HFFc6 (cell line): ENCODE results near the gene CFAP43. TPM values are rescaled to one million over a fixed set of nuclear protein-coding genes. Genes with fewer than 3 reads are reported as not detected.

ENCODE experiments used
- DNase-seq: peaks from one replicate; pipeline ENCODE4 v3.0.0-alpha.2; 2018
- H3K27ac Mint-ChIP-seq: 2 replicates; pipeline ENCODE4 v1.8.0; 2020; ENCODE audit warnings: mild to moderate bottlenecking, mixed read lengths
- H3K27me3 Mint-ChIP-seq: 2 replicates; pipeline ENCODE4 v1.8.0; 2021; ENCODE audit warnings: mild to moderate bottlenecking, moderate library complexity, mixed read lengths; ENCODE audit not compliant: insufficient read depth
- H3K36me3 Mint-ChIP-seq: 2 replicates; pipeline ENCODE4 v1.8.0; 2021; ENCODE audit warnings: low read depth, mixed read lengths
- H3K4me1 Mint-ChIP-seq: 2 replicates; pipeline ENCODE4 v1.8.0; 2020; ENCODE audit warnings: low read depth, mixed read lengths
- H3K4me3 Mint-ChIP-seq: 2 replicates; pipeline ENCODE4 v1.8.0; 2020; ENCODE audit warnings: mild to moderate bottlenecking, moderate library complexity, mixed read lengths
- H3K9me3 Mint-ChIP-seq: 2 replicates; pipeline ENCODE4 v1.8.0; 2020; ENCODE audit warnings: mild to moderate bottlenecking, mixed read lengths
- total RNA-seq, 6 experiments: library from RNA; stranded (reverse); fragmentation: NEBNext Ultra II Directional; extraction: Animal tissue kit (Norgen Biotek cat#: 25700); gene quantifications; 2 replicates in 1 of 6; 3 replicates in 5 of 6; pipeline ENCODE4 v1.2.3, GENCODE V29; 2021
- TF ChIP-seq, protein P1 (sequence below): fragments of 200-600 bp; sonication (generic); IDR thresholded peaks from 2 replicates; pipeline ENCODE4 v1.5.0; 2021; ENCODE audit warnings: antibody characterized with exemption, mild to moderate bottlenecking

Gene CFAP43
- total RNA-seq, 6 experiments from 2014 or later: 0.14 TPM; not detected in 5

DNA sequence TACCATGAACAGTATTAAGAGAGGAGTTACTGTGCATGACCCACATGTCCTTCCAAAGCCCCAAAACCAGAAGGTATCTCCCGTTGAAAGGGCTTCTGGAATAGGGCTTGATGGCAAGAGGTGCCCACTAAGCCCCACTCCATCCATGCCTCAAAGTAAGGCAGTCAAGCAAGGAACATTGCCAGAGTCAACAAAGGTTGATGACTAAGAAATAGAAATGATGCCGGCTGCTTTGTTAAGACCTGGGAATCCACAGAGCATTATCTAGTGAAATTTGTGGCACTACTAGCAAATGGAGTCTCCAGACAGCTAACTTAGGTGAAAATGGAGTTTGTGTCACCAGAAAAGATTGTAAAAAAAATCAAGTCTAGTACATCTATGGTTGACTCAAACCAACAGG lies 104.0 kb downstream of the CFAP43 start:
- Mint-ChIP-seq H3K27me3 (peaks cover 3% of the 10 kb centered on the region), H3K4me3 (no peak overlapping the region), H3K36me3 (no peaks in the 10 kb centered on the region; the same call in 1 of the 2 replicates), H3K9me3 (no peaks in the 10 kb centered on the region), H3K4me1 (peaks cover 13% of the 10 kb centered on the region), H3K27ac (no peak overlapping the region)
- TF ChIP-seq, protein P1, sequence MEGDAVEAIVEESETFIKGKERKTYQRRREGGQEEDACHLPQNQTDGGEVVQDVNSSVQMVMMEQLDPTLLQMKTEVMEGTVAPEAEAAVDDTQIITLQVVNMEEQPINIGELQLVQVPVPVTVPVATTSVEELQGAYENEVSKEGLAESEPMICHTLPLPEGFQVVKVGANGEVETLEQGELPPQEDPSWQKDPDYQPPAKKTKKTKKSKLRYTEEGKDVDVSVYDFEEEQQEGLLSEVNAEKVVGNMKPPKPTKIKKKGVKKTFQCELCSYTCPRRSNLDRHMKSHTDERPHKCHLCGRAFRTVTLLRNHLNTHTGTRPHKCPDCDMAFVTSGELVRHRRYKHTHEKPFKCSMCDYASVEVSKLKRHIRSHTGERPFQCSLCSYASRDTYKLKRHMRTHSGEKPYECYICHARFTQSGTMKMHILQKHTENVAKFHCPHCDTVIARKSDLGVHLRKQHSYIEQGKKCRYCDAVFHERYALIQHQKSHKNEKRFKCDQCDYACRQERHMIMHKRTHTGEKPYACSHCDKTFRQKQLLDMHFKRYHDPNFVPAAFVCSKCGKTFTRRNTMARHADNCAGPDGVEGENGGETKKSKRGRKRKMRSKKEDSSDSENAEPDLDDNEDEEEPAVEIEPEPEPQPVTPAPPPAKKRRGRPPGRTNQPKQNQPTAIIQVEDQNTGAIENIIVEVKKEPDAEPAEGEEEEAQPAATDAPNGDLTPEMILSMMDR: no peak
- peak; percentile 16 for DNase-seq

DNA sequence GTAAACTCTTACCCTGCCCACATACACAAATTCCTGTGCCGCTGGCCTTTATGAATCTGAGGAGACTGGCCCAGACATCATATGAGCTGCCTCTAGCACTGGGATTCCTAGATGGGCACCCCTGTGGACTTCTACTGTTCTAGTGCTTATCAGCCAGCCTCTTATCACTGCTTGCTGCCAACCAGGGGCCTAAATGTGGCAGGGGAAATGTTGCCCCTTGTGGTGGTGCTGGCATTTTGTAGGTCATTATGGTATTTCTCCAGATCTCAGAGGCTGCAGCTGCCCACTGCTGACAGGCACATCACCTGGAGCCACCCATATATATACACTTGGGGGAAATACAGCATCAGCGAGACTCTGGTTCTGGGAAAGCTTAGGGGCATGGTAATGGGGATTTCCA lies 104.8 kb downstream of the CFAP43 start:
- no peak for DNase-seq
- H3K36me3 Mint-ChIP-seq: no peaks in the 10 kb centered on the region; the same call in 1 of the 2 replicates
- H3K4me3 Mint-ChIP-seq: no peak overlapping the region
- H3K27ac Mint-ChIP-seq: no peak overlapping the region
- H3K27me3 Mint-ChIP-seq: peaks cover 3% of the 10 kb centered on the region; the same call in 1 of the 2 replicates
- no peaks in the 10 kb centered on the region for H3K9me3 Mint-ChIP-seq
- peaks cover 21% of the 10 kb centered on the region for H3K4me1 Mint-ChIP-seq
- TF ChIP-seq, protein P1: peak; percentile 57

DNA sequence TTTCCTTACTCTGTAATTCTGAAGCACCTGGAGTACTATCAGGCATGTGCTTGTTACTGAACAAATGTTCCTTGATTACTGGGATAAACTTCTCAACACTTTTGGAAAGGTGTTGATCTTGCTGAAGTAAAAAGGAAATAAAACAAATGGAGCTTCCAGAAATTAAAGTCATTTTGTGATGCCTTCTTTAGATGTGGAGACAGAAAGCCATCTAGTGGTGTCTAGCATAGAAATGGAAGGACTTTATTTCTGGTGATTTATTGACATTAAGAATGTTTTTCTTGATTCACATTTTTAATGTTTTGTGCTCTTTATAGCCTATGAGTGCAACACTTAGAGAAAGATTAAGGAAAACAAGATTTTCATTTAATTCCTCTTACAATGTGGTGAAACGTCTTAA lies 108.8 kb downstream of the CFAP43 start:
- no peak overlapping the region; the same call in 1 of the 2 replicates for H3K27ac Mint-ChIP-seq
- peak overlapping the region; percentile 89 for H3K4me3 Mint-ChIP-seq
- no peaks in the 10 kb centered on the region for H3K9me3 Mint-ChIP-seq
- no peaks in the 10 kb centered on the region; the same call in 1 of the 2 replicates for H3K36me3 Mint-ChIP-seq
- peaks cover 40% of the 10 kb centered on the region for H3K4me1 Mint-ChIP-seq
- peak; percentile 32 for DNase-seq
- no peaks in the 10 kb centered on the region; the same call in 1 of the 2 replicates for H3K27me3 Mint-ChIP-seq
- TF ChIP-seq, protein P1: peak; percentile 74

DNA sequence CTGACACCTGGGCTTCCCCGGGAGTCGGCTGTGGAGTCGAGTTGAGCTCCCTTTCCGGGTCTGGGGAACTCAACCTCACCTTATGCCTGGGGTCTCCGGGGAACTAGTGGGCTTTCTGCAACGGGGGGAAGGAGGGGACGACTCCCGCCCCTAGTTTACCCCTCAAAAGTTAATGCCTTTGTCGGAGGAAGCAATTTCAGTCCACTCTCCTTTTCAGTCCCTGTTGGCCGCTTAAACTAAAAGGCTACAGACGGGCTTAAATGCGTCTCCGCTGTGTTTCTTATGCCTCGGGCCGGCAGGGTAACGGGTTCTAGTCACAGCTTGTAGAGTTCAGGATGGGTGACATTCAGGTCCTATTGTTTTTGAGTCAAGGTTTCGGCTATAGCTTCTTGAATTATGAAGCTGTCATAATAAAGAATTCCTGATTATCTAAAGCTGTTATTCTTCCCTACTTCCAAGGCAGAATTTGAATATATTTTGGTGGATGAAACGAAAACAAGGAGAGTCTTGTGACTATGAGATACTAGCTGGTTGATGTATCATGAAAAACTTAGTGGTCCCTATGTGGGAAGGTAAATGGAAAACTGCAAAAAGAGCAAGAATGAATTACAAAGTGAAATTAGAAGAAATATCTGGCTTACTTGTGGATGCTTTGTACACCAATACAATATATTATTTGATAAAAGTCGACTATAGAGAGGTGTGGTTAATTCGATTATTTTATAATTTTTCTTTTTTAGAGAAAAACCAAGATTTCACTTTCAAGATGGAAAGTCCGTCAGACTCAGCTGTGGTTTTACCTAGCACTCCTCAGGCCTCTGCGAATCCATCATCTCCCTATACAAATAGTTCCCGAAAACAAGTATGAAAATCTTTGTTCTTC lies 109.7 kb downstream of the CFAP43 start:
- Mint-ChIP-seq H3K27ac (peak overlapping the region; percentile 77), H3K4me3 (peak overlapping the region; percentile 89), H3K27me3 (no peaks in the 10 kb centered on the region), H3K36me3 (no peaks in the 10 kb centered on the region; the same call in 1 of the 2 replicates), H3K4me1 (peaks cover 46% of the 10 kb centered on the region), H3K9me3 (no peaks in the 10 kb centered on the region)
- DNase-seq: no peak
- TF ChIP-seq, protein P1: no peak

DNA sequence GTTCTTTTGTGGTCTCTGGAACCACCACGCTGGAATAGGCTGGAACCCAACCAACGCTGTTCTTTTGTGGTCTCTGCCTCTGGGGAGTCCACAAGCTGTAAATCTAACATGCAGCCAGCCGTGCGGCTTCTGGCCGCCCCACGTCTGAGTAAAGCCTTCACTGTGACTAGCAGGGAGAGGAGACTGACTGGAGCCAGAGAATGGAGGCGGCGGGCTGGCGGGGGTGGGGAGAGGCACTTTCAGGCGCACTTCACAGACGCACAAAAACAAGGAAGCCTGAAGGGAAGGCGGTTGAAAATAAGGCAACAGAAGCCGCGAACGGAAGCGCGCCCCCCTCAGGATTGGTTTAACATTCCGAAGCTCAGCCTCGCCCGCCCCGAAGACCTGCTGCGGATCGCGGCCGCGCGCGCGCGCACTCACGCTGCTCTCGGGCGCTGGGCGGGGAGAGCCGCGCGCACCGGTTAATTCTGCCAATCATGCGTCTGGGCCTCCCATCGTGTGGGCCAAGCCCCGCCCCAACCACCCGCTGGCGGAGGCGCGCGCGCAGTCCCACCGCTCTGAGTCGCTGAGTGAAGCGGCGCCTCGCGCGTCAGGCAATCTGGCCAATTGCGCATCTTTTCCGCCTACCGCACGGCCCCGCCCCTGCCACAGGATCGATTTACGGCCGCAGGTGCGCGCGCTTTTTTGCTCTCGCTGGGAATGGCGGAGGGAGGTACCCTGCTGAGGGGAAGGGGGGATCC lies 110.5 kb downstream of the CFAP43 start, which contains the start of gene SFR1:
Gene SFR1, plus strand, starts transcription at position 687 of the 740 bp plus-strand sequence. Its CDS starts 13 bp downstream, at position 700.
- peak within 1 kb of the TSS; percentile 92 for H3K4me3 Mint-ChIP-seq
- DNase-seq: peak; percentile 98
- H3K4me1 Mint-ChIP-seq: peaks cover 54% of the 10 kb centered on the region
- H3K9me3 Mint-ChIP-seq: no peaks in the 10 kb centered on the region
- H3K36me3 Mint-ChIP-seq: no peaks in the 10 kb centered on the region; the same call in 1 of the 2 replicates
- H3K27ac Mint-ChIP-seq: peak within 1 kb of the TSS; percentile 100
- TF ChIP-seq, protein P1: peak; percentile 85
- no peaks in the 10 kb centered on the region for H3K27me3 Mint-ChIP-seq
